ENCODE measurements around the gene B4GALNT2.
"Not testable (repeated sequence)": the region's sequence is repeated elsewhere in the genome, so short reads cannot be mapped to it uniquely, and the experiment has no call there.

The B4GALNT2 gene

DNA sequence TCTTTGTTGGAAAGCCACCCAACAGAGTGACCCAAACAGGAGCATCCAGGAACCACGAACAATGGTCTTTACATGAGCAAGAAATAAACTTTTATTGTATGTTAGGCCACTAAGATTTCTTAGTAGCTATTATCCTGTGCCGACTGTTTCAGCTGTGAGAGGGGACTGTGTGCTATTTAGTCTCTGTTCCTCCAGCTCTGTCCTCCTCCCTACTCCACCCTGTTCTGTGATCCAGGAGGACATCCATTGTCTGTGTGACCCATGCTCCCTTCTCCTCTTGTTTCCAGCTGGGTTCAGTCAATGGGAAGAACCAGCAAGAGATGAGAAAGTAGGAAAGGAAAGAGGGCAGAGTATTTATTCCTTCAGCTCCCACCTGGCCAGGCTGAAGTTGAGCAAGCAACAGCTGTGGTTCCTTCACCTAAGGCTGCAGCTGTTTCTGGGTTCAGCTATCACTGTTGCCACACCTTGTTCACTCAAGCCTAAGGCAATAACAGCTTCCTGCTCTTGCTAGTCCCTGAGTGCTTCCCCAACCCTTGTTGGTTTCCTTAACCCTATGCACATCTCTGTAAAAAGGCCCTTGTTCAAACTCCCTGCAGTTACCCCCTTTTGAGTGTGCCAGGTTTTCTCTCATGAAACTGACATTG is 14.9 kb upstream of the B4GALNT2 start:
- in situ Hi-C loops (cut with MboI; ENCODE audit: low sequenced_read_pairs) = no loop called here

DNA sequence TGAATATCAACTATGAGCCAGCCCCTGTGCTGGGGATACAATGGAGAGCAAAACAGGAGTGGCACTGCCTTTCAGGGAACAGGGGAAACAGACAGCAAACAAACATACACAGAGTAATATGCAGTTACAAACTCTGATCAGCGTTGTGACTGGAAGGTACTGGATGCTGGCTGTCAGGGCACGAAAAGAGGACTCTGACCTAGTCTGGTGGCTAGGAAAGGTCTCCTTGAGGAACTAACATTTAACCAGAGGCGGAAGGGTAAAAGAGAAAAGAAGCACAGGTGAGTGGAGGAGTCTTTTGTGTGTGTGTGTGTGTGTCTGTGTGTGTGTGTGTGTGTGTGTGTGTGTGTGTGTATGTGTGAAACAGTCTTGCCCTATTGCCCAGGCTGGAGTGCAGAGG is 12.4 kb upstream of the B4GALNT2 start:
- in situ Hi-C loops (cut with MboI; ENCODE audit: low sequenced_read_pairs) = no loop called here

DNA sequence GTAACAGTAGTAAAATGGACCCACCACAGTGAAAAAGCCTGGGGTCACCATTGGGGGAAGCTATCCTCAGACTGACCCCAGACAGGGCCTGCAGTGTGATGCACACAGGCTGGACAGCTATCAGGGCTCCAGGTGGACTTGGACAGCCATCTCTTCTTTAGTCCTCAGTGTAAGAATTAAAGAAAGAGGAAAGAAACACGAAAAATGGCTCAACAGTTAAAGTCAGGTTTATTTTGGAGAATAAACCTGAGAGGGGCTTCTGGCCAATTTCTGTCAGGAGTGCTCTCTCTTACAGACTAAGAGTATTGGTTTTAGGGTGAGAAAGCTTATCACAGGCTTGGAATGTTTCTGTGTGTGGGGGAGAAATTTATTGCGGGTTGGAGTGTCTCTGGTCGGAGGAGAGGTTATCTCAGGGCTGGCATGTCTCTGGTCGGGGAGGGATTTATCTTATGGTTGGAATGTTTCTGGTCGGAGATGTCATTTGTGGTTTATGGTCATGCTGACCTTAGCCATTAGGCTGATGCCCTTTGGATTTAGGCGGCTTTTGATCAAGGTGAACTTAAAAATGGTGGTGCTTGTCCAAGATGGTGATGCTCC is 10.8 kb upstream of the B4GALNT2 start:
- in situ Hi-C loops (cut with MboI; ENCODE audit: low sequenced_read_pairs) = no loop called here

DNA sequence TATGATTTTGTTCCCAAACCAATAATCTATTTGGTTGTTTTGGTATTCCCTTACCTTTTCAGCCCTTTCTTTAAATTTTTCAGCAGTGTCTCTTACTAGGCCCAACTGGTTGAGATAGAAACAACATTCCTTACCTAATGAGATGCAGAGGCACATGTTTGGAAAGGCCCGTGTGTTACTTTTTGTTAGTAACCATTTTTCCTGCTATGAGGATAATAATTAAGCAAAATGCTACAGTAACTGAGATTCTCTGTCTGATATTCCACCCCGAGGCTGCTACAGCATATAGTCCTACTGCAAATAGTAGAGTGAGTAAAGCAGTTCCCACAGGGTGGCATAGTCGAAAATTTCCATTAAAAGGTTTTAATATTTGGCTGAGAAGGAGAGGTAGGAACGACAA is 10.0 kb upstream of the B4GALNT2 start:
- in situ Hi-C loops (cut with MboI; ENCODE audit: low sequenced_read_pairs) = no loop called here

DNA sequence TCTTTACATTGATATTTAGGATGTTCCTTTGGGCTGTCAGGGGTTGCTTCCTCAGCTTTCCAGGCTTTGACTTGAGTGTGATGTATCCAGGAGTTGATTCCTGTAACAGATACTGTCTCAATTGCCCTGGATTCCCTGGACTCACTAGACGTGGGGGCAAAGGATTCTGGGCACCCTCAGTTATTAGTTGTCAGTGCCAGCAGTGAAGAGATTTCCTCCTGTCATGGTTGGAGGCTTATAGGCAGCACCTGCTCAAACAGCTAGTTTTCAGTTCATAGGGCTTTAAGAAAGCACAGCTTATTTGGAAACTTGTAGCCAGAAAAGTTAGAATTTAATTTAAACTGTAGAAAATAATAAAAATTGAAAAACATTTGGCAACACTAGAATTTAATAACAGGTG is 9.5 kb upstream of the B4GALNT2 start:
- in situ Hi-C loops (cut with MboI; ENCODE audit: low sequenced_read_pairs) = no loop called here

DNA sequence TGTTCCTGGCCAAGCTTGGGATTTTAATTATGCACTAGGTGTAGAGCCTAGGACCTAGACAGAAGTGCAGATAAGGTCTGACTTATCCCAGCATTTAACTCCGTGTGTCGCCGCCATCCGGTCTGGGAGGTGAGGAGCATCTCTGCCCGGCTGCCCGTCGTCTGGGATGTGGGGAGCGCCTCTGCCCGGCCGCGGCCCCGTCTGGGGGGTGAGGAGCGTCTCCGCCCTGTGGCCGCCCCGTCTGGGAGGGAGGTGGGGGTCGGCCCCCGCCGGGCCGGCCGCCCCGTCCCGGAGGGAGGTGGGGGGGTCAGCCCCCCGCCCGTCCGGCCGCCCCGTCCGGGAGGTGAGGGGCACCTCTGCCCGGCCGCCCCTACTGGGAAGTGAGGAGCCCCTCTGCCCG is 7.1 kb upstream of the B4GALNT2 start:
- in situ Hi-C loops (cut with MboI; ENCODE audit: low sequenced_read_pairs) = no loop called here

DNA sequence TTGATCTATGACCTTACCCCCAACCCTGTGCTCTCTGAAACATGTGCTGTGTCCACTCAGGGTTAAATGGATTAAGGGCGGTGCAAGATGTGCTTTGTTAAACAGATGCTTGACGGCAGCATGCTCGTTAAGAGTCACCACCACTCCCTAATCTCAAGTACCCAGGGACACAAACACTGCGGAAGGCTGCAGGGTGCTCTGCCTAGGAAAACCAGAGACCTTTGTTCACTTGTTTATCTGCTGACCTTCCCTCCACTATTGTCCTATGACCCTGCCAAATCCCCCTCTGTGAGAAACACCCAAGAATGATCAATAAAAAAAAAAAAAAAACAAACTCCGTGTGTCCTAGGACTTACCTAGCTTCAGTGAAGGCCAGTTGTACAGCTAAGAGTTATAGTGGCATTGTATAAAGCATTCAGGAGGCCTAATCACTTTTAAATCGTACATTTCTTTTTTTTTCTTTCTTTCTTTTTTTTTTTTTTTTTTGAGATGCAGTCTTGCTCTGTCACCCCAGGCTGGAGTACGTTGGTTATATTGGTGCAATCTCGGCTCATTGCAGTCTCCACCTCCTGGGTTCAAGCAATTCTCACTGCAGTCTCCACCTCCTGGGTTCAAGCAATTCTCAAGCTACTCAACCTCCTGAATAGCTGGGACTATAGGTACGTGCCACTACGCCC is 6.2 kb upstream of the B4GALNT2 start:
- in situ Hi-C loops (cut with MboI; ENCODE audit: low sequenced_read_pairs) = not testable (repeated sequence)

DNA sequence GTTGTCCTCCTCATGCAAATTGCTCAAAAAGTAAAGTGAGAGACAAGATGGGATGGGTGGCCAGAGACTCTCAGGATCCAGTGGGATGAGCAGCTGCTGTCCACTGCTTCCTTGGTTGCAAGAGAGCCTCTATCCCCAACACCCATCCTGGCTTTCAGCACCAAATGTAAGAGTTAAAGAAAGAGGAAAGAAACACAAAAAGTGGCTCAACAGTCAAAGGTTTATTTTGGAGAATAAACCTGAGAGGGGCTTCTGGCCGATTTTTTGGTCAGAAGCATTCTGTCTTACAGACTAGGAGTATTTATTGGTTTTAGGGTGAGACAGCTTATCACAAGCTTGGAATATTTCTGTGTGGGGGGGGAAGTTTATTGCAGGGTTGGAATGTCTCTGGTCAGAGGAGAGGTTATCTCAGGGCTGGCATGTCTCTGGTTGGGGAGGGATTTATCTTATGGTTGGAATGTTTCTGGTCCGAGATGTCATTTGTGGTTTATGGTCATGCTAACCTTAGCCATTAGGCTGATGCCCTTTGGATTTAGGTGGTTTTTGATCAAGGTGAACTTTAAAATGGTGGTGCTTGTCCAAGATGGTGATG is 3.1 kb upstream of the B4GALNT2 start:
- in situ Hi-C loops (cut with MboI; ENCODE audit: low sequenced_read_pairs) = not testable (repeated sequence)

DNA sequence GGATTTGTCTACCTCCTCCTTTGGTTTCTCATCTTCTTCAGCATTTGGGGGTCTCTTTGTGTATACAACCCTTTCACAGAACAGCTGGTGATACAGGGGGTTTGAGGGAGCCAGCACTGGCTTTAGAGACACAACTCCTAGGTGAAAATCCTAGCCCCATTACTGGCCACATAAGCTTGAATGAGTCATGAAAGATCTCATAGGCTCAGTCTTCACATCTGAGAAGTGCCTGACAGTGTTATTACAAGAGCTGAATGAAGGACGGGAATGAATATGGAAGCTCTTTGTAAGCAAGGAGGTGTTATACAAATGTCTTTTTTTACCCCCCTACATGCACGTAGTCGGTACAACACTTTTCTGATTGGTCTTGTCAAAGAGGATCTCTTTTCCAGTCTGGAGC is 1.7 kb upstream of the B4GALNT2 start:
- in situ Hi-C loops (cut with MboI; ENCODE audit: low sequenced_read_pairs) = no loop called here

DNA sequence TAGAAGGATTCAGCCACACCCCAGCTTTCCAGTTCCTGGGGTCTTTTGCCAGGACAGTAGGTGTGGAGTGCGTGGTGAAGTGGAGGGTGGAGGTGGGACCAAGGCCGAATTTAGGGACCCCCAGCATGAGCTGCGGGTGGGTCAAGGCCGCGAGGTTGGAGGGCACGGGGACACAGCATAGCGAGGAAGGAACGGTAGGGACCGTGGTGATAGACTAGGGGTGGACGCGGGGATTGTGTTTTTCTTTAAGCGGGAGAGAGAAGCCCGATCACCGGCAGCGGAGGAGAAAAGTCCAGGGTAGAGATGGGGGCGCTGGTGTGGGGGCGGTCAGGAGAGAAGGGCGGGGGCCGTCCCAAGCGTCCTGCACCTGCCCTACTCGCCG is 261 bp upstream of the B4GALNT2 start:
- in situ Hi-C loops (cut with MboI; ENCODE audit: low sequenced_read_pairs) = no loop called here

DNA sequence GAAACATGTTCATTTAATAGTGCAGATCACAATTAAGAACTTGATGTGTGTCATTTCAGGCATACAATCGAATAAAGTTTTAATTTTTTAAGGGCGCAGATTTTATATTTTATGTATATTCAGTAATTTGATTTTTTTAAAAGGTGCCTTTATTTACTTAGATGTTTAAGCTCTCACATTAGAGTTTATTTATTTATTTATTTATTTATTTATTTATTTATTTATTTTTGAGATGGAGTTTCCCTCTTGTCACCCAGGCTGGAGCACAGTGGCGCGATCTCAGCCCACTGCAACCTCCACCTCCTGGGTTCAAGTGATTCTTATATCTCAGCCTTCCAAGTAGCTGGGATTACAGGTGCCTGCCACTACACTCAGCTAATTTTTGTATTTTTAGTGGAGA is 3.8 kb downstream of the B4GALNT2 start:
- in situ Hi-C loops (cut with MboI; ENCODE audit: low sequenced_read_pairs) = no loop called here

DNA sequence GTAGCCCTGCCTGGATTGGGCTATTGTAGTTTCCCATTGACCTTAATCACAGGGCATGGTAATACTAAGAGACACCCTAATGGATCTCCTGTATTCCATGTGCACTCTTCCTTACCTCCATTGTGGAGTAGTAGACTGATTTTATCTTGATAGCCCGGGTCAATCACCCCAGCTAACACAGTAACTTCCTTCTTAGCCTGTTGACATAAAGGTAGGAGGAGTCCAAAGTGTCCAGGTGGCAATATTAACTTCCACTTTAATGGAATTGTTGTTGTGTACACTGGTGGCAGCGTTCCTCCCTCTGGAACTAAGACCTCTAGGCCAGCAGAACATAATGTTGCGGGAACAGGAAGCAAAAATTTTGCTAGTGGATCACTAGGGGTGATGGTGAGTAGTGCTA is 13.1 kb downstream of the B4GALNT2 start:
- in situ Hi-C loops (cut with MboI; ENCODE audit: low sequenced_read_pairs) = not testable (repeated sequence)

DNA sequence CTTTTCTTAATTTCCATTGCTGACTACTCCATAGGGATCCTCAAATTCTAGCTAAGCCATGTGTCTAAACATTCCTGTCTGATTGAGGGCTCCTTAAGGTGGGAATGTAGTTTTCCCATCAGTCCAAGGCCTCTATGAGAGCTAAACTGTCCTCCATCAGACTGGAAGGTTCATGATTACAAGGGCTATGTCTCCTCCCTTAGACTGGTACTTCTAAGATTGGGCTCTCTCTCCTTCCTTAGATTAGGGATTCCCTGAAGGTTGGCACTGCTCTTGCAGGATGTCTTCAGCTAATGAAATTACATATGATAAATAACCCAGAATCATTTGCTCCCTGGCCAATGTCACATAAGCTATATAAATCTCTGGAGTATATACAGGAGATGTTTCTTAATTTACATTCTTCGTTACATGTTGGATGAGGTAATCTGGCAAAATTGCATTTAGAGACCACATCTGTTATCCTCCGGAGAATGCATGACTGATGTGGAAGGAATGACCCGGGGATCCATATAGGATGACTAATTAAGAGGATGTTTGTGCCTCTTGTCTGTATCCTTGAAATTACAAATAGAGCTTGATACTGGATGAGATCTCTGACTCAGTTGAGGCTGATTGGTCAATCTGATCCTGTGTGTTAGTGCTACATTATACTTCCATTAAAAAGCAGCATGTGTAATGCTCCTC is 14.2 kb downstream of the B4GALNT2 start:
- in situ Hi-C loops (cut with MboI; ENCODE audit: low sequenced_read_pairs) = no loop called here

DNA sequence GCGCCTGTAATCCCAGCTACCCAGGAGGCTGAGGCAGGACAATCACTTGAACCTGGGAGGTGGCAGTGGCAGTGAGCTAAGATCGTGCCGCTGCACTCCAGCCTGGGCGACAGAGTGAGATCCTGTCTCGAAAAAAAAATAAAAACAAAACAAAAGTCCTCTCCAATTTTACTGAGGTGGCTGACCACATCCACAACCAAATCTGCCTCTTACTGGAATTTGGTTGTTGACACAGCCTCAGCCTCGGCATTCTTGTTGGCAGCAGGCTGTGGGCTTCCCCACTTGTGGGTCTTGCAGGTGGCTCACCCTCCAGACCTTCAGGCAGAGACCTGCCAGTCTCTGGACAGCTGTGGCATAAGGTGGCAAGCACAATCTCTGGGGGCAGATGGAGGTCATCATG is 15.6 kb downstream of the B4GALNT2 start:
- in situ Hi-C loops (cut with MboI; ENCODE audit: low sequenced_read_pairs) = no loop called here

DNA sequence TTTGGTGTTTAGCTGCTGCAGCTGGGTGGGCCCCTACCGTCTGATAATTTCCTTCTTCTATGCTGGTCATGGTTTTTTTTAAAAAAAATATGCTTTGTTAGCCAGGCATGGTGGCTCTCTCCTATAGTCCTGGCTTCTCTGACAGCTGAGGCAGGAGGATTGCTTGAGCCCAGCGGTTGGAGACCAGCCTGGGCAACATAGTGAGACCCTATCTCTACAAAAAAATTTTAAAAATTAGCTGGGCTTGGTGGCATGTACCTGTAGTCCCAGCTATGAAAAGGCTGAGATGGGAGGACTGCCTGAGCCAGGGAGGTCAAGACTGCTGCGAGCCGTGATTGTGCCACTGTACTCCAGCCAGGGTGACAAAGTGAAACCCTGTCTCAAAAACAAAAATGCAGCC is 19.4 kb downstream of the B4GALNT2 start:
- in situ Hi-C loops (cut with MboI; ENCODE audit: low sequenced_read_pairs) = no loop called here

DNA sequence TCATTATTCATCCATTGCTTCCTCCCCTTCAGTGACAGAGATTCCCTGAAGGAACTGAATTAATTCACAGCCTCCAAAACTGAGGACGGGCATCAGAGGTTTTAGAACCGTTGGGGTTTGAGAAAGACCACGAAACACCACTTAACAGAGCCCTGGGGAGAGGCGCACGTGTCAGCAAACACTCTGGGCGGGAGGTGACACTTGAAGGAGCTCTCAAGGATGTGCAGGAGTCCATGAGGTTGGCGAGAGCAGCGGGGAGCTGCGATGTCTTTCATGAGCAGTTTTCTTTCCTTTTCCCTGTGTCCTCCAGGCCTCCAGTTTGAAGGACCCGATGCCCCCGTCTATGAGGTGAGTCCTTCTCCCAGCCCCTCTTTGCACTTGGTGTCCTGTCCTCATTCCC is 23.7 kb downstream of the B4GALNT2 start:
- in situ Hi-C loops (cut with MboI; ENCODE audit: low sequenced_read_pairs) = no loop called here

DNA sequence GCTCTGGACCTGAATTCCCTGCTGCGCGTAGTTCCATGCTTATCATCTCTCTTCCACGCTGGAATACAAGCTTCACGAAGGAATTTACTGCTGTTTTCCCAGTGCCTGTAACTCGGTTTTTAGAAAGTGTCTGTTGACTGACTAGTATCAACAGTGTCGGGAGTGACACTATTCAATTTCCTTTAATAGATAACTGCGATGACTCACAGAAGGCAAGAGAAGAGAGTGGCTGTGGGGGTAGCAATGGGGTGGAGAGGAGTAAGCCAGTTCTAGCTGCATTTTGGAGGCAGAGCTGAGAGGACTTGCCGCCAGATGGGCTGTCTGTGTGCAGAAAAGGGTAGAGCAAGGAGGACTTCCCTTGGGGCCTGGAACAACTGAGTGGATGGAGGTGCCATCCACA is 25.2 kb downstream of the B4GALNT2 start:
- in situ Hi-C loops (cut with MboI; ENCODE audit: low sequenced_read_pairs) = no loop called here

DNA sequence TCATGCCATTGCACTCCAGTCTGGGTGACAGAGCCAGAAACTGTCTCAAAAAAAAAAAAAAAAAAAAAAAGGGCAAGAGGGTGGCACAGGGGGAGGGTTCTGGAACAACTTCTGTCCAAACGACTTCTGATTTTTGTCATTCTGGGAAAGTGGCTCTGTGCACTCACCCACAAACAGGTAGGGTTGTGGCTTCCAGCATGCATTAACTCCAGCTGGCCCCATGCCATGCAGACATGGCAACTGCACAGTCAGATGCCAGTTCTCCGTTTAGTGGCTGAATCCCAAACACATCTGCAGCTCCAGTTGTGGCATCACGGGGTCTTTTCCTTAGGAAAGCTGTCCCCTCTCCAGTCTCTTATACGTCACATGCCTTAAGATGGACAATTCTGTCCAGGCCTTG is 30.3 kb downstream of the B4GALNT2 start:
- in situ Hi-C loops (cut with MboI; ENCODE audit: low sequenced_read_pairs) = no loop called here

DNA sequence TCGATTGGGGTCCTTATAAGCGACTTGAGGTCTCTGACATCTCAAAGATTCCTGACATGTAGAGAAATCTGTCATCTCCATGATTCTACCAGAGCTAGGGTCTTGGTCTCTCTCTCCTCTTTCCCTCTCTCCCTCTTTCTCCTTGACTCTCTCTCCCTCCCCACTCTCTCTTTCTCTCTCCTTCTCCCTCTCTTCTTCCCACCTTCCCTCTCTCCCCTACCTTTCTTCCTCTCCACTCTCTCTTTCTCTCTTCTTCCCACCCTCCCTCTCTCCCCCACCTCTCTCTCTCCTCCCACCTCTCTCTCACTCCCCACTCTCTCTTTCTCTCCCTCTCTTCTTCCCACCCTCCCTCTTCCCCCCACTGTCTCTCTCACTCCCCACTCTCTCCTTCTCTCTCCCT is 32.6 kb downstream of the B4GALNT2 start:
- in situ Hi-C loops (cut with MboI; ENCODE audit: low sequenced_read_pairs) = no loop called here

DNA sequence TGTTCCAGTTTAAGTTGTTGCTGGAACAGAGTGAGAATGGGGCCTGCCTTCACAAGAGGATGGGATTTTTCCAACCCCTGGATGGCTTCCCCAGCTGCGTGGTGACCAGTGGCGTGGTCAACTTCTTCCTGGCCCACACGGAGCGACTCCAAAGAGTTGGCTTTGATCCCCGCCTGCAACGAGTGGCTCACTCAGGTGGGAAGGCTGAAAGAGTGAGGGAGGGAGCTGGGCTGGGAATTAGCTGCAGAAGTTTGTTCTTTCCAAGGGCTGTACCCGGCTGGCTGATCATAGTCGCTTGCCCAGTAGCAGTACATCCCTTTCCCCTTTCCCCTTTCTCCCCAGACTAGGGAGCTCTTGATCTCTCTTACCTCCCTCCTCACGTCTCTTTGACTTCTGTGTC is 36.1 kb downstream of the B4GALNT2 start:
- in situ Hi-C loops (cut with MboI; ENCODE audit: low sequenced_read_pairs) = no loop called here

DNA sequence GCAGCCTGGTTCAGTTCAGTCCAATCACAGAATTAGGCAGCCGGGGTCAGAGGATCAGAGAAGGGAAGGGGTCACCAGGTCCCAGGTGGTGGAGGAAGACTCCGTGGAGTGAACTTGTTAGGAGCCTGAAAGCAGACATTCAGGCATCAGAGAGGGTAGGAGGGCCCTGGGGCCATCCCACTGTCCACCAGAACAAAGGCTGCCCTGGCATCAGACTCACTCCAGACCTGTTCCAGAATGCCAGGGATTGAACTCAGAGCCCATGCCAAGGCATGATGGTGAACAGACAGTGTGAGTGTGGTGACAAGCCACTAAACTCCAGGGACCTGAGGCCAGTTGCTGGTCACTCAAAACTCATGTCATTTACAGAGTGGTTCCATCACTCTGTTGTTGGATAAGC is 37.6 kb downstream of the B4GALNT2 start:
- in situ Hi-C loops (cut with MboI; ENCODE audit: low sequenced_read_pairs) = no loop called here

DNA sequence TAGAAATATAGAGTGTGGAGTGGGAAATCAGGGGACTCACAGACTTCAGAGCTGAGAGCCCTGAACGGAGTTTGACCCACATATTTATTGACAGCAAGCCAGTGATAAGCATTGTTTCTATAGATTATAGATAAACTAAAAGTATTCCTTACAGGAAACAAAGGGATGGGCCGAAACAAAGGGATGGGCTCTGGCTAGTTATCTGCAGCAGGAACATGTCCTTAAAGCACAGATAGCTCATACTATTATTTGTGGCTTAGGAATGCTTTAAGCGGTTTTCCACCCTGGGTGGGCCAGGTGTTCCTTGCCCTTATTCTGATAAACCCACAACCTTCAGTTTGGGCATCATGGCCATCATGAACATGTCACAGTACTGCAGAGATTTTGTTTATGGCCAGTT is 38.1 kb downstream of the B4GALNT2 start:
- in situ Hi-C loops (cut with MboI; ENCODE audit: low sequenced_read_pairs) = not testable (repeated sequence)
